ENCODE data around the gene RBMS1.
A peak's percentile ranks its signal among the peaks of the same experiment; 100 is the strongest.

DNA sequence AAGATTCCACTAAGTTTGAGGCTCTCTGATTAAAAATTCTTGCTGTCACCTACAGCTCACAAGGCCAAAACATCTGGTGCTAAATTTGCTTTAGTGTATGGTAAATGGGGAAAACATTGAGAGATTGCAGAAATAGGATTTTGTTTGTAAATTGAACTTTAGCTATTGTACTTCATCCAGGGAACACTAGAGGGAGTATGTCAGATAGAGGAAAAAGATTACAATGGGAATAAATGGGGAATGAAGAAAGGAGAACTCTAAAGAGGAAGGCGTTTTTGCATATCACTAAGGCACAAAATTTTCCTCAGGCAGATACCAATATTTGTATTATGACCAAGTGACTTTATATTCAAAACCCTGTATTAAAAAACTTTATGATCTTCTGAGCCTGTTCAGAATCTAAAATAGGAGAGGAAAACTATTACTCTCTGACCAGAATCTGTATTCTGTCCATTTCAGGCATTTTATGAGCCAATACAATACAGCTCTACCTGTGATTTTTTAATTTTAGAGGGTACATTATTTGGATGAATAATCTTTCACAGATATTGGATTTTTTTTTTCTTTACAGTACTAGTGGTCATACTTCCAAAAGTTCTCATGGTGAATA, 241.2 kb downstream of the RBMS1 start:
- no peak for TF ChIP-seq POLR2A (IDR thresholded peaks at IDR 0.05)
- TF ChIP-seq, protein P1, sequence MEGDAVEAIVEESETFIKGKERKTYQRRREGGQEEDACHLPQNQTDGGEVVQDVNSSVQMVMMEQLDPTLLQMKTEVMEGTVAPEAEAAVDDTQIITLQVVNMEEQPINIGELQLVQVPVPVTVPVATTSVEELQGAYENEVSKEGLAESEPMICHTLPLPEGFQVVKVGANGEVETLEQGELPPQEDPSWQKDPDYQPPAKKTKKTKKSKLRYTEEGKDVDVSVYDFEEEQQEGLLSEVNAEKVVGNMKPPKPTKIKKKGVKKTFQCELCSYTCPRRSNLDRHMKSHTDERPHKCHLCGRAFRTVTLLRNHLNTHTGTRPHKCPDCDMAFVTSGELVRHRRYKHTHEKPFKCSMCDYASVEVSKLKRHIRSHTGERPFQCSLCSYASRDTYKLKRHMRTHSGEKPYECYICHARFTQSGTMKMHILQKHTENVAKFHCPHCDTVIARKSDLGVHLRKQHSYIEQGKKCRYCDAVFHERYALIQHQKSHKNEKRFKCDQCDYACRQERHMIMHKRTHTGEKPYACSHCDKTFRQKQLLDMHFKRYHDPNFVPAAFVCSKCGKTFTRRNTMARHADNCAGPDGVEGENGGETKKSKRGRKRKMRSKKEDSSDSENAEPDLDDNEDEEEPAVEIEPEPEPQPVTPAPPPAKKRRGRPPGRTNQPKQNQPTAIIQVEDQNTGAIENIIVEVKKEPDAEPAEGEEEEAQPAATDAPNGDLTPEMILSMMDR (IDR thresholded peaks at IDR 0.05): peak; percentile 71 to 86 (median 82)
- TF ChIP-seq EP300 (IDR thresholded peaks at IDR 0.05; ENCODE audit: low read depth): no peak
